BJ (cell line): ENCODE measurements around the gene RASL10B. TPM values are rescaled to one million over a fixed set of nuclear protein-coding genes. Genes with fewer than 3 reads are reported as not detected.

Experiments used
- CTCF ChIA-PET: fragments of 350-600 bp; formaldehyde crosslinking; extraction: SDS; loops from one replicate; lab custom pipeline; 2021; ENCODE audit warnings: antibody characterized with exemption, inconsistent platforms; lab: Yijun Ruan, JAX
- POLR2A ChIA-PET: fragments of 300-600 bp; sonication (Branson Sonifier 250); formaldehyde crosslinking; extraction: SDS; loops from one replicate; lab custom pipeline; 2021; ENCODE audit warnings: antibody characterized with exemption; lab: Charles Lee
- DNase-seq: peaks from one replicate; pipeline ENCODE4 v3.0.0-alpha.2; 2011; ENCODE audit warnings: low read depth
- H3K27me3 ChIP-seq: 2 replicates; pipeline ENCODE4 v1.6.0; 2011; ENCODE audit warnings: low read length; ENCODE audit not compliant: control insufficient read depth, insufficient read depth
- H3K36me3 ChIP-seq: 2 replicates; pipeline ENCODE4 v1.5.1; 2011; ENCODE audit warnings: low read length; ENCODE audit not compliant: control insufficient read depth, insufficient read depth
- H3K4me3 ChIP-seq: 2 replicates; pipeline ENCODE4 v1.5.1; 2011; ENCODE audit warnings: low read depth, mild to moderate bottlenecking, control low read depth, low read length
- polyA plus RNA-seq: library from polyadenylated mRNA; depleted of rRNA; stranded (reverse); fragments of >200 nt; gene quantifications from 2 replicates; pipeline ENCODE4 v1.2.3, GENCODE V29; 2011
- TF ChIP-seq, protein P1 (sequence below): IDR thresholded peaks from 2 replicates; pipeline ENCODE4 v1.5.1; 2011; ENCODE audit warnings: low read depth, mild to moderate bottlenecking, control low read depth, inconsistent platforms, low read length, moderate library complexity; ENCODE audit not compliant: insufficient read depth

The RASL10B gene
- polyA plus RNA-seq, 1 experiment, result 4.5 TPM

DNA sequence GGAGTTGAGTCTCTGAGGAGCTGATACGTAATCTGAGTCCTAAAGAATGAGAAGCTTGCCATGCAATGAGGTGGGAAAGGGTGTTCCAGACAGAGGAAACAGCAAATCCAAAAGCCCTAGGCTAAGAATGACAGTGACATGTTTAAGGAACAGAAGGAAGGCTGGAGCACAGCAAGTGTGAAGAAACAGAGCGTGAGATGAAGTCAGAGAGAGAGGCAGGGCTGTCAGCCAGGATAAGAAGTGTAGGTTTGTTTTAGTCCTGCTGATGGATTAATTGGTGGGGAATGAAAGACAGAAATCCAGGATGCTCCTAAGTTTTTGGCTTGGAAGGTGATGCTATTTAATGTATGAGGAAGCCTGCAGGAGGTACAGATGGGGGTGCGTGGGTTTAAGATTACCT is 49.5 kb downstream of the RASL10B start:
- TF ChIP-seq, protein P1, sequence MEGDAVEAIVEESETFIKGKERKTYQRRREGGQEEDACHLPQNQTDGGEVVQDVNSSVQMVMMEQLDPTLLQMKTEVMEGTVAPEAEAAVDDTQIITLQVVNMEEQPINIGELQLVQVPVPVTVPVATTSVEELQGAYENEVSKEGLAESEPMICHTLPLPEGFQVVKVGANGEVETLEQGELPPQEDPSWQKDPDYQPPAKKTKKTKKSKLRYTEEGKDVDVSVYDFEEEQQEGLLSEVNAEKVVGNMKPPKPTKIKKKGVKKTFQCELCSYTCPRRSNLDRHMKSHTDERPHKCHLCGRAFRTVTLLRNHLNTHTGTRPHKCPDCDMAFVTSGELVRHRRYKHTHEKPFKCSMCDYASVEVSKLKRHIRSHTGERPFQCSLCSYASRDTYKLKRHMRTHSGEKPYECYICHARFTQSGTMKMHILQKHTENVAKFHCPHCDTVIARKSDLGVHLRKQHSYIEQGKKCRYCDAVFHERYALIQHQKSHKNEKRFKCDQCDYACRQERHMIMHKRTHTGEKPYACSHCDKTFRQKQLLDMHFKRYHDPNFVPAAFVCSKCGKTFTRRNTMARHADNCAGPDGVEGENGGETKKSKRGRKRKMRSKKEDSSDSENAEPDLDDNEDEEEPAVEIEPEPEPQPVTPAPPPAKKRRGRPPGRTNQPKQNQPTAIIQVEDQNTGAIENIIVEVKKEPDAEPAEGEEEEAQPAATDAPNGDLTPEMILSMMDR, result no peak
- no peak for DNase-seq
- POLR2A ChIA-PET, result no interaction called here
- peaks cover 26% of the 10 kb centered on the region for H3K27me3 ChIP-seq
- no peaks in the 10 kb centered on the region for H3K36me3 ChIP-seq
- no peak overlapping the region for H3K4me3 ChIP-seq
- CTCF ChIA-PET, result interaction anchor here (1.6 to 11.0 kb wide), 3 partner anchors 8 to 18 kb away, joined by 5 to 115 read pairs (median 6); no protein-coding TSS in a partner anchor

DNA sequence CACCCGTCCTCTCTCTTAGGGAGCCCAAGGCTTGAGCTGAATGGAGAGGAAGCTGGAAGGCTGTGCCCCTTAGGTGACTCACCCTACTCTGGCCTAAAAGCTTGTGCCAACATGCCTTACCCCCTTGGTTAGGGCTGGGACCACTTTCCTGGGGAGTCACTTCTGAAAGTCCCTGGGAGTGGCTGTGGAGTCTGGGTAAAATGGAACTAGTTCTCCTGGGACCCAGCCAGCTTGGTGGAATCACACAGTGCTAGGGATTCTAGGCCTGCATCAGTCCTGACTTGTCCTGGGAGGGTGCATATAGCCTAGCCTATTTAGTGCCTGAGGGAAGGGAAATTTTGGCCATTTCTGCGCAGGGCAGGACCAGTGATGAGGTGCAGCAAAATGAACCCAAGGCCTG is 53.5 kb downstream of the RASL10B start:
- POLR2A ChIA-PET, result no interaction called here
- H3K4me3 ChIP-seq, result no peak overlapping the region
- H3K27me3 ChIP-seq, result peaks cover 11% of the 10 kb centered on the region
- DNase-seq, result no peak
- CTCF ChIA-PET, result interaction anchor here (0.6 to 3.9 kb wide), 5 partner anchors 17 to 339 kb away, joined by 3 to 35 read pairs (median 6); partner anchors contain the start of gene TAF15
- TF ChIP-seq, protein P1, result no peak
- H3K36me3 ChIP-seq, result no peaks in the 10 kb centered on the region

DNA sequence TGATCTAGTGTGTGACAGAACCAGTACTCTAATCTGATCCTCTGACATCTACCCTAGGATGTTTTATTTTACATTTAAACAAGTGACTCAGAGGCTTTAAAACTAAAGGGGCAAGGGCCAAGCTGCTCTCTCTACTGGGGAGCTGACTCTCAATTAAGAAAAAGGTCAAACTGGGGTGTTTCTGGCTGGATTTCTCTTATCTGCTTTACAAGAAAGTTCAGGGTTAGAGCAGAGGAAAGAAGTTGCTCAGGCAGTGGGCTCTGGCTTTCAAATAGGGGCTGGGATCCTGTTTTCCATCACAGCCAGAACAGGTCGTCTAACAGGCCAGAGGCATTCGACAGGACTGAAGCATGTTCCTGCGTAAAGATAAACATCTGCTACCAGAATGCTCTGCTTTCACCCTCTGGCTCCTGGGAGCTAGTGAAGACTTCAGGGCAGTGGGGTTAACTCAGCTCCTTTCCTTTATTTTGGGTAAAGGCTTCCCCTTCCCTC is 55.5 kb downstream of the RASL10B start:
- peaks cover 6% of the 10 kb centered on the region for H3K27me3 ChIP-seq
- CTCF ChIA-PET, result interaction anchor here (1.0 to 3.9 kb wide), 5 partner anchors 13 to 22 kb away, joined by 3 to 35 read pairs (median 11); partner anchors contain the start of gene TAF15
- no peaks in the 10 kb centered on the region for H3K36me3 ChIP-seq
- POLR2A ChIA-PET, result no interaction called here
- H3K4me3 ChIP-seq, result no peak overlapping the region
- DNase-seq, result no peak
- TF ChIP-seq, protein P1, result no peak

DNA sequence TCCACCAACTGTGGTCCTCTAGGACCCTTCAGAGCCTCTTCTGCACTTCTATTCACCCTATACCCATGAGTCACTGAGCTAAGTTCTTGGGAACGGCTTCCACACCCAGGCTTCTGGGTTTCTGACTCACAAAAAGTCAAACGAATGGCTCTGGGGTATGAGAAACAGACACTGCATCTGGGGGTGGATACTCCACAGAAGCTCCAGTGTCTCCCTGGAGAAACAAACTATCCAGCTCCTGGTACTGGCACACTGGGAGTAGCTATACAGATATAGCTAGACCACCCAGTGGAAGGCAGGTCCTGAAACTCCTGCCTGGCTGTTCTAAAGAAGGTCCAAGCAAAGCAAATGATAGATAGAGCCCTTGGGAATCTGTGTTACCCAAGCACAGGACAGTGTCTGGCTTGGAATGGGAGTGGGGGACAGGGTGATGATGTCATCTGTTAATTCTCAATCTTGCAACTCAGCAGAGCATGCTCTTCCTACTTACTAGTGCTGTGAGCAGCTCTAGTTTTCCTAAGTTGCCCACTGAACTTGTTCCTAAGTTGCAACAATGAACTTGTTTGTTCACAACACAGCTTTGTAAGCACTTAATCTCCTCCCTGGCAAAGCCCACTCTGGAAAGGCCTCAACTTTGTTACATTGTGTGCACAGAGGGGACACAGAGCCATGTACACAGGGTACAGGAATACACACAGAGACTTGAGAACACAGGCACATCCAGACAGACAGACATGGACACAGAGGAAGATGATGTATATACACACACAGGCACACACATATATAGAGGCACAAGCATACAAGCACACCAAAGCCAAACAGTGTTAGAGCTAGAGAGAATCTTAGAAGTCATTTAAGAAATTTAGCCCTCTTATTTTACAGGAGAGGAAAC is 57.3 kb downstream of the RASL10B start:
- POLR2A ChIA-PET, result interaction anchor here (0.6 kb wide), 1 partner anchor 77 kb away, joined by 3 read pairs; no protein-coding TSS in a partner anchor
- TF ChIP-seq, protein P1, result no peak
- Histone ChIP-seq H3K27me3 (peaks cover 13% of the 10 kb centered on the region), H3K4me3 (no peak overlapping the region), H3K36me3 (no peaks in the 10 kb centered on the region)
- CTCF ChIA-PET, result interaction anchor here (1.1 to 3.7 kb wide), 7 partner anchors 8 to 24 kb away, joined by 3 to 26 read pairs (median 11); partner anchors contain the start of gene TAF15
- DNase-seq, result peak; percentile 78

DNA sequence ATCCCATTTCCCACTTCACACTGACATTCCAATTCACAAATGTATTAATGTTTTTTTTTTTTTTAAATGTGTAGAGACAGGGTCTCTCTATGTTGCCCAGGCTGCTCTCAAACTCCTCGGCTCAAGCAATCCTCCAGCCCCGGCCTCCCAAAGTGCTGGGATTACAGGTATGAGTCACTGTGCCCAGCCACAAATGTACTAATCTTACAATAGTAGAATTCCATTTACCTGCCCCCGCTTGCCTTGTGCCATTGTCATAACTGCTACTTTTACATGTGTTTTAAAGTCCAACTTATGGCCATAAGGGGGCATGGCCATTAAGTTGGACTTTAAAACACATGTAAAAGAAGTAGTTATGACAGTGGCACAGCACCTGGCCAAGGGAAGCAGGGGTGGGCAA is 59.4 kb downstream of the RASL10B start:
- no peak for DNase-seq
- H3K4me3 ChIP-seq, result no peak overlapping the region
- POLR2A ChIA-PET, result no interaction called here
- TF ChIP-seq, protein P1, result no peak
- H3K27me3 ChIP-seq, result peaks cover 22% of the 10 kb centered on the region
- CTCF ChIA-PET, result interaction anchor here (4.7 kb wide), 1 partner anchor 26 kb away, joined by 44 read pairs; no protein-coding TSS in a partner anchor
- H3K36me3 ChIP-seq, result no peaks in the 10 kb centered on the region
